GM23338 (cell line): ENCODE measurements around the gene CD244. TPM values are rescaled to one million over a fixed set of nuclear protein-coding genes. Genes with fewer than 3 reads are reported as not detected.

Experiments used
- ATAC-seq: fragments of 200-7000 bp; cut with Tn5 transposase; 3 replicates; pipeline ENCODE4 v1.9.1; 2020
- DNase-seq: peaks from one replicate; pipeline ENCODE4 v3.0.0-alpha.2; 2015; ENCODE audit warnings: low spot score
- H2AFZ ChIP-seq: fragments of 200-600 bp; sonication (generic); 2 replicates; pipeline ENCODE4 v1.8.0; 2016; ENCODE audit warnings: antibody characterized with exemption, mild to moderate bottlenecking, moderate library complexity
- H3F3A ChIP-seq: fragments of 200-600 bp; sonication (generic); replicated peaks from 2 replicates; pipeline ENCODE4 v1.8.0; 2017; ENCODE audit warnings: antibody characterized with exemption, mixed run types, low read depth
- H3K27ac ChIP-seq: fragments of 200-600 bp; sonication (generic); 2 replicates; pipeline ENCODE4 v1.6.1; 2016; ENCODE audit warnings: low read depth
- H3K27me3 ChIP-seq: fragments of 200-600 bp; sonication (generic); 2 replicates; pipeline ENCODE4 v1.8.0; 2016; ENCODE audit warnings: mild to moderate bottlenecking, mixed run types, moderate library complexity; ENCODE audit not compliant: insufficient read depth
- H3K36me3 ChIP-seq: fragments of 200-600 bp; sonication (generic); 2 replicates; pipeline ENCODE4 v1.8.0; 2016; ENCODE audit warnings: mild to moderate bottlenecking; ENCODE audit not compliant: insufficient read depth
- H3K4me1 ChIP-seq: fragments of 200-600 bp; sonication (generic); 2 replicates; pipeline ENCODE4 v1.8.0; 2016; ENCODE audit warnings: mild to moderate bottlenecking, moderate library complexity; ENCODE audit not compliant: insufficient read depth
- H3K4me2 ChIP-seq: fragments of 200-600 bp; sonication (generic); 2 replicates; pipeline ENCODE4 v1.7.1; 2017; ENCODE audit warnings: mixed run types
- H3K4me3 ChIP-seq: fragments of 200-600 bp; sonication (generic); 2 replicates; pipeline ENCODE4 v1.6.1; 2016; ENCODE audit warnings: mixed run types
- H3K79me2 ChIP-seq: fragments of 200-600 bp; sonication (generic); replicated peaks from 2 replicates; pipeline ENCODE4 v1.8.0; 2017; ENCODE audit warnings: mild to moderate bottlenecking; ENCODE audit not compliant: insufficient read depth
- H3K9me2 ChIP-seq: fragments of 200-600 bp; sonication (generic); 2 replicates; pipeline ENCODE4 v1.8.0; 2017; ENCODE audit not compliant: insufficient read depth
- H4K20me1 ChIP-seq: fragments of 200-600 bp; sonication (generic); replicated peaks from 2 replicates; pipeline ENCODE4 v1.8.0; 2017; ENCODE audit warnings: mild to moderate bottlenecking; ENCODE audit not compliant: insufficient read depth
- H3K27ac Mint-ChIP-seq: 2 replicates; pipeline ENCODE4 v1.8.0; 2020; ENCODE audit warnings: inconsistent platforms, mild to moderate bottlenecking, moderate library complexity, mixed read lengths
- H3K27me3 Mint-ChIP-seq: 3 replicates; pipeline ENCODE4 v1.8.0; 2022; ENCODE audit warnings: low read depth, mild to moderate bottlenecking, moderate library complexity, mixed read lengths, inconsistent platforms; ENCODE audit not compliant: insufficient read depth, poor library complexity
- H3K36me3 Mint-ChIP-seq: 3 replicates; pipeline ENCODE4 v1.8.0; 2021; ENCODE audit warnings: low read depth, mild to moderate bottlenecking, inconsistent platforms, moderate library complexity, mixed read lengths
- H3K4me1 Mint-ChIP-seq: 3 replicates; pipeline ENCODE4 v1.8.0; 2020; ENCODE audit warnings: mild to moderate bottlenecking, inconsistent platforms, mixed read lengths
- H3K4me3 Mint-ChIP-seq: 3 replicates; pipeline ENCODE4 v1.8.0; 2021; ENCODE audit warnings: moderate library complexity, mild to moderate bottlenecking, inconsistent platforms, mixed read lengths
- H3K9me3 Mint-ChIP-seq: 3 replicates; pipeline ENCODE4 v1.8.0; 2020; ENCODE audit warnings: moderate library complexity, mild to moderate bottlenecking, inconsistent platforms, mixed read lengths
- CREB1 ChIP-seq: fragments of 250-450 bp; sonication (Bioruptor Pico); IDR thresholded peaks from 2 replicates; pipeline ENCODE4 v1.5.0; 2020; ENCODE audit warnings: low read depth, mild to moderate bottlenecking, moderate library complexity
- ETS1 ChIP-seq: IDR thresholded peaks from 2 replicates; pipeline ENCODE4 v1.6.1; 2016; ENCODE audit warnings: antibody characterized with exemption
- EZH2 ChIP-seq: fragments of 200-600 bp; sonication (generic); IDR thresholded peaks from one replicate; pipeline ENCODE4 v1.8.0; 2017; ENCODE audit warnings: antibody characterized with exemption, mild to moderate bottlenecking, low read depth; ENCODE audit not compliant: unreplicated experiment
- EZH2phosphoT487 ChIP-seq: fragments of 200-600 bp; sonication (generic); IDR thresholded peaks from one replicate; pipeline ENCODE4 v1.8.1; 2018; ENCODE audit warnings: antibody characterized with exemption; ENCODE audit not compliant: unreplicated experiment
- JUNB ChIP-seq: IDR thresholded peaks from one replicate; pipeline ENCODE4 v1.6.1; 2016; ENCODE audit warnings: antibody characterized with exemption; ENCODE audit not compliant: unreplicated experiment
- NANOG ChIP-seq: IDR thresholded peaks from 2 replicates; pipeline ENCODE4 v1.6.1; 2016; ENCODE audit warnings: antibody characterized with exemption, borderline replicate concordance
- STAT1 ChIP-seq: IDR thresholded peaks from one replicate; pipeline ENCODE4 v1.6.1; 2016; ENCODE audit warnings: antibody characterized with exemption; ENCODE audit not compliant: unreplicated experiment
- ZNF114 ChIP-seq: fragments of 250-450 bp; sonication (Bioruptor Pico); IDR thresholded peaks from 2 replicates; pipeline ENCODE4 v1.5.0; 2020; ENCODE audit warnings: mild to moderate bottlenecking, moderate library complexity
- ZNF331 ChIP-seq: fragments of 250-450 bp; sonication (Bioruptor Pico); IDR thresholded peaks from 2 replicates; pipeline ENCODE4 v1.5.0; 2020; ENCODE audit warnings: low read depth, mild to moderate bottlenecking, moderate library complexity
- ZNF462 ChIP-seq: fragments of 250-450 bp; sonication (Bioruptor Pico); IDR thresholded peaks from 2 replicates; pipeline ENCODE4 v1.5.0; 2020; ENCODE audit warnings: mild to moderate bottlenecking, moderate library complexity
- polyA plus RNA-seq: library from polyadenylated mRNA; unstranded; fragments of >200 nt; fragmentation: Nextera tagmentation; extraction: Ambion mirVana; gene quantifications from 2 replicates; pipeline ENCODE4 v1.2.1, GENCODE V29; 2016
- total RNA-seq: library from RNA; depleted of rRNA; stranded (reverse); fragments of >200 nt; shearing (Covaris generic); gene quantifications from 2 replicates; pipeline ENCODE4 v1.2.3, GENCODE V29; 2014

The CD244 gene
- total and polyA plus RNA-seq, 2 experiments from 2014 or later, result not detected

- TF ChIP-seq ZNF462 (no peak), EZH2 (no peak), EZH2phosphoT487 (no peak), STAT1 (no peak), ETS1 (no peak), NANOG (no peak), ZNF331 (CRISPR knock-in tag) (no peak)
Observed at GRCh38 chr1:160800645-160801408, 61.9 kb downstream of the CD244 start (continued).

- no peak for DNase-seq
- Histone ChIP-seq H3K4me2 (no peak overlapping the region), H2AFZ (no peak overlapping the region), H3K4me1 (no peaks in the 10 kb centered on the region), H3K36me3 (no peaks in the 10 kb centered on the region), H3F3A (no peaks in the 10 kb centered on the region), H3K27me3 (no peaks in the 10 kb centered on the region), H4K20me1 (no peaks in the 10 kb centered on the region), H3K27ac (no peak overlapping the region), H3K4me3 (no peak overlapping the region), H3K9me2 (no peaks in the 10 kb centered on the region; the same call in 1 of the 2 replicates), H3K79me2 (no peaks in the 10 kb centered on the region)
- TF ChIP-seq EZH2 (no peak), CREB1 (CRISPR knock-in tag) (no peak), JUNB (no peak), ZNF114 (CRISPR knock-in tag) (no peak)
- no peaks in the 10 kb centered on the region for H3K36me3 Mint-ChIP-seq
- no peak overlapping the region for H3K27ac Mint-ChIP-seq
- H3K9me3 Mint-ChIP-seq, result no peaks in the 10 kb centered on the region
- no peak for ATAC-seq
- no peaks in the 10 kb centered on the region for H3K27me3 Mint-ChIP-seq
- H3K4me3 Mint-ChIP-seq, result no peak overlapping the region
- H3K4me1 Mint-ChIP-seq, result no peaks in the 10 kb centered on the region
Observed at GRCh38 chr1:160800142-160800541, 62.5 kb downstream of the CD244 start.
